ENCODE results near the gene GRIK3. TPM values are rescaled to one million over a fixed set of nuclear protein-coding genes. Genes with fewer than 3 reads are reported as not detected.

Gene GRIK3
- total RNA-seq, 1 donor from 2014 or later: 2.3 TPM

DNA sequence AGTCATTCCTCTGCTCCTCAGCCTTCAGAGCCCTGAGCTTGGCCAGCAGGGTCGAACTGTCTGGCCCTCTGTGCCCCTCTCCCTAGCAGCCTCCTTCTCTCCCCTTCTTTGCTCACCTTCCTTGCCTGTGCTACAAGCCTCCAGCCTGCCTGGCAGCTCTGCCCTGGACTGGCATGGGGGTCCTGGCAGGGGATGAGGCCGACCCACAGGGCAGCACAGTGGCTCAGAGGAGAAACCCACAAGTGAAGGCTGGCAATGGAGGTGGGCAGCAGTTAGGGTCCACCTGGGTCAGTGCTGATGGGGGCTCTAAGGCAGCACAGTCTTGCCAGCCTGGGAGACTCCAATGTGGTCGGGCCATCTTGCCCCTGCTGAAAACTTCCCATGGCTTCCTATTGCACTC is 274.2 kb downstream of the GRIK3 start:
- TF ChIP-seq, protein P1, sequence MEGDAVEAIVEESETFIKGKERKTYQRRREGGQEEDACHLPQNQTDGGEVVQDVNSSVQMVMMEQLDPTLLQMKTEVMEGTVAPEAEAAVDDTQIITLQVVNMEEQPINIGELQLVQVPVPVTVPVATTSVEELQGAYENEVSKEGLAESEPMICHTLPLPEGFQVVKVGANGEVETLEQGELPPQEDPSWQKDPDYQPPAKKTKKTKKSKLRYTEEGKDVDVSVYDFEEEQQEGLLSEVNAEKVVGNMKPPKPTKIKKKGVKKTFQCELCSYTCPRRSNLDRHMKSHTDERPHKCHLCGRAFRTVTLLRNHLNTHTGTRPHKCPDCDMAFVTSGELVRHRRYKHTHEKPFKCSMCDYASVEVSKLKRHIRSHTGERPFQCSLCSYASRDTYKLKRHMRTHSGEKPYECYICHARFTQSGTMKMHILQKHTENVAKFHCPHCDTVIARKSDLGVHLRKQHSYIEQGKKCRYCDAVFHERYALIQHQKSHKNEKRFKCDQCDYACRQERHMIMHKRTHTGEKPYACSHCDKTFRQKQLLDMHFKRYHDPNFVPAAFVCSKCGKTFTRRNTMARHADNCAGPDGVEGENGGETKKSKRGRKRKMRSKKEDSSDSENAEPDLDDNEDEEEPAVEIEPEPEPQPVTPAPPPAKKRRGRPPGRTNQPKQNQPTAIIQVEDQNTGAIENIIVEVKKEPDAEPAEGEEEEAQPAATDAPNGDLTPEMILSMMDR (conservative IDR thresholded peaks at IDR 0.05): no peak
- H3K36me3 Mint-ChIP-seq: no peaks in the 10 kb centered on the region
- no peak overlapping the region for H3K4me3 Mint-ChIP-seq
- H3K27me3 Mint-ChIP-seq: peaks cover 2% of the 10 kb centered on the region
- H3K4me1 Mint-ChIP-seq (ENCODE audit: unreplicated experiment): no peaks in the 10 kb centered on the region
- no peak for DNase-seq (ENCODE audit: extremely low spot score, unreplicated experiment)
- H3K9me3 Mint-ChIP-seq: no peaks in the 10 kb centered on the region
- no peak overlapping the region for H3K27ac Mint-ChIP-seq

DNA sequence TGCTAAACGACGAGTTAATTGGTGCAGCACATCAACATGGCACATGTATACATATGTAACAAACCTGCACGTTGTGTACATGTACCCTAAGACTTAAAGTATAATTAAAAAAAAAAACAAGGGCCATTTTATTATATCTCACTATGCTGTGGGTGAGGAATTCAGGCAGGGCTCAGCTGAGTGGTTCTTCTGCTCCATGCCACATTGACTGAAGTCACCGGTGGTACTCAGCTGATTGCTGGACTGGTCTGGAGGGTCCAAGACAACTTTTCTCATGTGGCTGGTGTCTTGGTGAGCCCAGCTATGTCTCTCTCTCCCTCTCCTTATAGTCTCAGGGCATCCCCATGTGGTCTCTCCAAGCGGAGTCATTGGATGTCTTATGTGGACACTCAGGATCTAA is 275.0 kb downstream of the GRIK3 start:
- H3K4me1 Mint-ChIP-seq (ENCODE audit: unreplicated experiment): no peaks in the 10 kb centered on the region
- DNase-seq (ENCODE audit: extremely low spot score, unreplicated experiment): no peak
- TF ChIP-seq, protein P1 (conservative IDR thresholded peaks at IDR 0.05): no peak
- H3K9me3 Mint-ChIP-seq: no peaks in the 10 kb centered on the region
- no peak overlapping the region for H3K27ac Mint-ChIP-seq
- no peak overlapping the region for H3K4me3 Mint-ChIP-seq
- H3K36me3 Mint-ChIP-seq: no peaks in the 10 kb centered on the region
- peaks cover 8% of the 10 kb centered on the region for H3K27me3 Mint-ChIP-seq

DNA sequence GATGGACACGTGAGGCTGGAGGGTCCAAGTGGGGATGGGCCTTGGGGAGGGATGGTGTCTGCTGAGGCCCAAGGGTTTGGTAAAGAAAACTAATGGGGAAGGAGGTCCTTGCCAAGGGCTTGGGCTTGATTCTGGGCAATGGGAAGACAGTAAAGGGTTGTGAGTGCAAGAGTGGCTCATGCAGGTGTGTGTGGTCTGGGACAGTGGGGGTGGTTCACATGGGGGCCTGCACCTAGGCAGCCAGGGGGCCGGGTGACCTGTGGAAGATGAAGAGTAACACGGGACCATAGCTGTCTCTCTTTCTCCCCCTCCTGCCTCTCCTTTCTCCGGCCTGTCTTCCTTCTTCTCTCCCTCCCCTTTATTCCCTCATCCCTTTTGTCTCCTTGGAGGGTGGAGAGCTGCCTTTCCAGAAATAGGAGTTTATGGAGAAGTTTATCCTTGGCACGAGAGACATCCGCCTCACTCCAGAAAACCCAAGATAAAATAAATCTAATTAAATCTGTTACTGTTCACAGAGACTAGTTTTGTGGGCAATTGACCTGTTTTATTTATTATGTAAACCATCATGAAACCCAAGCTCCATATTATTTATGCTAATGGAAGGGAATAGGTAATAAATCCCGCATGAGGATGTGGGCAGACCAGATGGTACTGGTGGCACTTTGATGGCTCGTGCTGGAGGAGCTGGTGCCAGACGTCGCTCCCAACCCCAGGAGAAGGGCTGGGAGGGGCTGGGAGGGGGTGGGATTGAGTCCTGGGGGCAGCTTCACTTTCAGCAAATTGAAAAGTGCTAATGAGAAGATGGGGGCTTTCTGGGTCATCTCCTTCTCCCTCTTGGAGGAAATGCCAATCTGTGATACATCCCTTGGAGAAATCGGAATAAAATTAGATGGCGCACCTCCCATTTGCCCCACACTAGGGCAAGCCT is 278.7 kb downstream of the GRIK3 start:
- Mint-ChIP-seq H3K4me3 (no peak overlapping the region), H3K36me3 (no peaks in the 10 kb centered on the region), H3K4me1 (ENCODE audit: unreplicated experiment) (no peaks in the 10 kb centered on the region), H3K27ac (no peak overlapping the region), H3K27me3 (peaks cover 11% of the 10 kb centered on the region), H3K9me3 (no peaks in the 10 kb centered on the region)
- TF ChIP-seq, protein P1 (conservative IDR thresholded peaks at IDR 0.05): no peak
- DNase-seq (ENCODE audit: extremely low spot score, unreplicated experiment): no peak

DNA sequence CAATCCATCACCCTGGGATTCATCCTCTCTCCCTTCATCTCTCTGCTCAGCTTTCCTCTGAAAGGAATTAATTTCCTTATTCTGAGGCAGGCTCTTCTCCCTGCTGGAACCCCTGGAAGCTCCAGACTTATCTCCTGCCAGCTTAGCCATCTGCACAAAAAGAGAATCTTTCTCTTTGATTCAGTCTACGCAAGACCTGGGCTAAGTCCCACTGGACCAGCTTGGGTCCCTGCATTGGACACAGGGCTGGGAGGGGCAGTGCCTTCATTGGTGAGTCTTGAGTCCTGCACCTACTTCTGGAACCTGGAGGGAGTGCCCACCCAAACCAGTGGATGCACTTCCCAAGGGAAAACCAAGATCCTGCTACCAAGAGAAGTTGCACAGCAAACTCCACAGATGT is 279.9 kb downstream of the GRIK3 start:
- DNase-seq (ENCODE audit: extremely low spot score, unreplicated experiment): no peak
- no peak overlapping the region for H3K4me3 Mint-ChIP-seq
- TF ChIP-seq, protein P1 (conservative IDR thresholded peaks at IDR 0.05): no peak
- H3K36me3 Mint-ChIP-seq: no peaks in the 10 kb centered on the region
- no peak overlapping the region for H3K27ac Mint-ChIP-seq
- H3K27me3 Mint-ChIP-seq: peaks cover 11% of the 10 kb centered on the region
- no peaks in the 10 kb centered on the region for H3K4me1 Mint-ChIP-seq (ENCODE audit: unreplicated experiment)
- no peaks in the 10 kb centered on the region for H3K9me3 Mint-ChIP-seq

DNA sequence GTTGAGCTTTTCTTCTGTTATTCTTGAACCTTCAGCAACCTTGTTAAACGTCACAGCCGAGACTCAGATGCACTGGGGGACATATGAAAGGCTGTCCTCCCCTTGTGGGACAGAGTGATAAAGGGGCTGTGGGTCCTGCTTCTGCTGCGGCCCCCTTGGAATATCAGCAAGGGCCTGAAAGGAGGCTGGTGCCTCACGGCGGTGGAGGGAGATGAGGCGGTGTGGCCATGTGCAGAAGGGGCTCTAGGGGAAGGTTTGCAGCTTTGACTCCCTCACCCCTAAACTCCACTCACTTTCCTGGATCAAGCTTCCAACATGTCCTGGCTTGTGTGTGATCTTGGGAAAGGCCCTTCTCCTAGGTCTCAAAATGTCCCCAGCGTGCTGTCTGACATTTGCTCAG is 280.9 kb downstream of the GRIK3 start:
- Mint-ChIP-seq H3K9me3 (no peaks in the 10 kb centered on the region), H3K4me1 (ENCODE audit: unreplicated experiment) (no peaks in the 10 kb centered on the region), H3K27me3 (peaks cover 13% of the 10 kb centered on the region), H3K36me3 (no peaks in the 10 kb centered on the region), H3K27ac (no peak overlapping the region), H3K4me3 (no peak overlapping the region)
- TF ChIP-seq, protein P1 (conservative IDR thresholded peaks at IDR 0.05): no peak
- no peak for DNase-seq (ENCODE audit: extremely low spot score, unreplicated experiment)

Data from type B pancreatic cell (in vitro differentiated cells).